Testis (tissue), 3 donors: Measurements from ENCODE around the gene CERS2. TPM values are rescaled to one million over a fixed set of nuclear protein-coding genes. Genes with fewer than 3 reads are reported as not detected.
A peak's percentile ranks its signal among the peaks of the same experiment; 100 is the strongest.

Experiments used
- DNase-seq: peaks from one replicate; pipeline ENCODE4 v3.0.0-alpha.2; 2019
- H3K27ac ChIP-seq, 2 donors: fragments of 200-600 bp; sonication (generic); one replicate each; pipeline ENCODE4 v1.5.1; 2019
- H3K27me3 ChIP-seq: fragments of 200-600 bp; sonication (generic); one replicate; pipeline ENCODE4 v1.5.1; 2019
- H3K36me3 ChIP-seq: fragments of 200-600 bp; sonication (generic); one replicate; pipeline ENCODE4 v1.5.1; 2017; ENCODE audit warnings: low read depth; ENCODE audit errors: missing control alignments
- H3K4me1 ChIP-seq: fragments of 200-600 bp; sonication (generic); one replicate; pipeline ENCODE4 v1.5.1; 2019
- H3K4me3 ChIP-seq, 2 donors: fragments of 200-600 bp; sonication (generic); one replicate each; pipeline ENCODE4 v1.5.1; 2017 to 2019
- H3K9me3 ChIP-seq: fragments of 200-600 bp; sonication (generic); one replicate; pipeline ENCODE4 v1.5.1; 2017
- POLR2A ChIP-seq: fragments of 450-650 bp; IDR thresholded peaks from one replicate; pipeline ENCODE4 v1.6.1; 2017; ENCODE audit warnings: antibody characterized with exemption, mild to moderate bottlenecking, moderate library complexity
- WGBS, 2 donors: methylation state at CpG; one replicate each; pipeline ENCODE4 v1.1.5; 2018; 5-methylcytosine and 5-hydroxymethylcytosine counted together
- intact Hi-C: fragments of 100-400 bp; cut with DNase I; formaldehyde crosslinking; loops from one replicate; pipeline ENCODE4 v1.15.1; 2023; ENCODE audit warnings: low total_unique reads
- polyA plus RNA-seq: library from polyadenylated mRNA; stranded (reverse); fragments of 350-450 nt; fragmentation: Illumina TruSeq; extraction: RNeasy Lipid Tissue Mini Kit (QIAGEN cat#74804); gene quantifications from one replicate; pipeline ENCODE4 v1.2.3, GENCODE V29; 2014; ENCODE audit warnings: low read depth, low replicate concordance; ENCODE audit not compliant: insufficient read depth
- total RNA-seq, 2 donors: library from RNA; depleted of rRNA; stranded (reverse); fragments of >200 nt; gene quantifications; one replicate each; pipeline ENCODE4 v1.2.3, GENCODE V29; 2016
- TF ChIP-seq, protein P1 (sequence below), 3 experiments: fragments of 450-650 bp in 2 of 3; fragments of 200-600 bp in 1 of 3; sonication (generic) in 1 of 3; IDR thresholded peaks; one replicate each; pipeline ENCODE4 v1.5.1; 2016 to 2019; ENCODE audit warnings: antibody characterized with exemption in 3 of 3, mild to moderate bottlenecking in 2 of 3, moderate library complexity in 1 of 3

The CERS2 gene
- total and polyA plus RNA-seq, 3 donors from 2014 or later = 92.7 to 138 (median 116) TPM

DNA sequence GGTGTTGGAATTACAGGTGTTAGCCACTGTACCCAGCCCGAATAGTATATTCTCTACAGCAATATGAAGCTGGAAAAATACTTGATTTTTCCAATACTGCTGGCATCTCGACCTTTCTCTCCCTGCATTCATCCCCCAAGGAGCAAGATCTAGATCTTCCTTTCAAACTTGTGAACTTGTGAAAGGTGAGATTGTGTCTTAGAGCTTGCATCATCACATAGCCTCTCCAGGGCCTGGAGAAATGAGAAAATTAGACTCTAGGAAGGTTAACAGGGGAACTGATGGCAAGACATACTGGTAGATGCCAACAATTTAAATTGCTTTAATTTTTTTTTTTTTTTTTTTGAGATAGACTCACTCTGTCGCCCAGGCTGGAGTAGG, 35.7 kb upstream of the CERS2 start:
- no peak for TF ChIP-seq POLR2A
- TF ChIP-seq, protein P1, sequence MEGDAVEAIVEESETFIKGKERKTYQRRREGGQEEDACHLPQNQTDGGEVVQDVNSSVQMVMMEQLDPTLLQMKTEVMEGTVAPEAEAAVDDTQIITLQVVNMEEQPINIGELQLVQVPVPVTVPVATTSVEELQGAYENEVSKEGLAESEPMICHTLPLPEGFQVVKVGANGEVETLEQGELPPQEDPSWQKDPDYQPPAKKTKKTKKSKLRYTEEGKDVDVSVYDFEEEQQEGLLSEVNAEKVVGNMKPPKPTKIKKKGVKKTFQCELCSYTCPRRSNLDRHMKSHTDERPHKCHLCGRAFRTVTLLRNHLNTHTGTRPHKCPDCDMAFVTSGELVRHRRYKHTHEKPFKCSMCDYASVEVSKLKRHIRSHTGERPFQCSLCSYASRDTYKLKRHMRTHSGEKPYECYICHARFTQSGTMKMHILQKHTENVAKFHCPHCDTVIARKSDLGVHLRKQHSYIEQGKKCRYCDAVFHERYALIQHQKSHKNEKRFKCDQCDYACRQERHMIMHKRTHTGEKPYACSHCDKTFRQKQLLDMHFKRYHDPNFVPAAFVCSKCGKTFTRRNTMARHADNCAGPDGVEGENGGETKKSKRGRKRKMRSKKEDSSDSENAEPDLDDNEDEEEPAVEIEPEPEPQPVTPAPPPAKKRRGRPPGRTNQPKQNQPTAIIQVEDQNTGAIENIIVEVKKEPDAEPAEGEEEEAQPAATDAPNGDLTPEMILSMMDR (IDR thresholded peaks at IDR 0.05) = no peak
- intact Hi-C loops = no loop called here
- Histone ChIP-seq H3K27ac (no peak overlapping the region), H3K9me3 (no peaks in the 10 kb centered on the region), H3K36me3 (no peaks in the 10 kb centered on the region), H3K4me1 (peaks cover 33% of the 10 kb centered on the region), H3K27me3 (no peaks in the 10 kb centered on the region), H3K4me3 (no peak overlapping the region)
- 84 to 94% methylated on average over 3 of the region's 3 CpGs for WGBS, 2 donors
- DNase-seq = no peak

DNA sequence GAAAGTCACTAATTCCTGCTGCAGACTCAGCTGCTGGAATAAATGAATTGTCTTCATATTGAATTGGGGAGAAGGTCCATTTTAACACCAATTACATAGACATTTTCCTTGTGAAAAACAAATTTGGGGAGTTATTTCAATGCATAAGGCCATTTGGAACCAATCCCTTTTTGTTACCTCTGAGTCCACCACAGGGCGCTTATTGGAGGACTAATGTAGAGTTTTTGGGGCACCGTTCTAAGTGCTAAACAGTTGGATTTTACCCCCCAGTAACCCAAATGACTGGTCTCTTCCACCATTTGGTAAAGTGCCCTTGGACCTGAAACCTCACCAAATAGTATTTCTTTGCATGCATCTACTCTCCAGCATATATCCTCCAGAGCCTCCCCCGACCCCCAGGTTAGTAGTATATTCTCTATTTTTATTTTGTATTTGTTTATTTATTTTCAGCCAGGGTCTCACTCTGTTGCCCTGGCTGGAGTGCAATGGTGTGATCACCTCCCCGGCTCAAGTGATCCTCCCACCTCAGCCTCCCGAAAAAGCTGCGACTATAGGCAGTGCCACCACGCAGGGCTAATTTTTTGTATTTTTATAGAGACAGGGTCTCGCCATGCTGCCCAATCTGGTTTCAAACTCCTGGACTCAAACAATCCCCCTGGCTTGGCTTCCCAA, 35.2 kb upstream of the CERS2 start:
- WGBS, 2 donors = 93 to 94% methylated on average over 8 of the region's 8 CpGs
- intact Hi-C loops = no loop called here
- TF ChIP-seq, protein P1 (IDR thresholded peaks at IDR 0.05) = no peak
- no peak for TF ChIP-seq POLR2A
- Histone ChIP-seq H3K9me3 (no peaks in the 10 kb centered on the region), H3K4me1 (peaks cover 33% of the 10 kb centered on the region), H3K27ac (peak overlapping the region in 1 of 2 donors; percentile 93), H3K4me3 (peak overlapping the region in 1 of 2 donors; percentile 89), H3K36me3 (no peaks in the 10 kb centered on the region), H3K27me3 (no peaks in the 10 kb centered on the region)
- DNase-seq = no peak

DNA sequence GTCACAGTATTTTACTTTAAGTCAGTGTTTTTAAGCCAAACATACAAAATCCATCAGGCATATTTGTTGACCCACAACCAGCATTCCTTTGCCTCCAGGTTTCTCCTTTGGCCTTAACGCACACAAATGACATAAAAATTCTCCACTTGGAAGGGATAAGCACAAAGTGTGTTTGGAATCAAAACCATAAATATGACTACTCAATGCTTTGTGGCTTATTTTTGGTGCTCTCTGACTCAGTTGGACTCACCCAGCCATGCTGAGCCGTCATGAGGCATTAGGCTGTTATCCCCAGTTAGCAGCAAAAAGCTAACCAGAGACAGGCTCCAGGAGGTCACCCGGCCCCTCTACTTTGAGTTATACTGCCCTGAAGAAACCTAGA, 34.6 kb upstream of the CERS2 start:
- TF ChIP-seq, protein P1 (IDR thresholded peaks at IDR 0.05) = no peak
- TF ChIP-seq POLR2A = no peak
- no peaks in the 10 kb centered on the region for H3K27me3 ChIP-seq
- intact Hi-C loops = no loop called here
- H3K36me3 ChIP-seq = no peaks in the 10 kb centered on the region
- H3K4me3 ChIP-seq = peak overlapping the region; percentile 81 to 89
- DNase-seq = no peak
- 32 to 35% methylated on average over 3 of the region's 3 CpGs for WGBS, 2 donors
- H3K27ac ChIP-seq = peak overlapping the region; percentile 93 to 95
- peaks cover 35% of the 10 kb centered on the region for H3K4me1 ChIP-seq
- no peaks in the 10 kb centered on the region for H3K9me3 ChIP-seq

DNA sequence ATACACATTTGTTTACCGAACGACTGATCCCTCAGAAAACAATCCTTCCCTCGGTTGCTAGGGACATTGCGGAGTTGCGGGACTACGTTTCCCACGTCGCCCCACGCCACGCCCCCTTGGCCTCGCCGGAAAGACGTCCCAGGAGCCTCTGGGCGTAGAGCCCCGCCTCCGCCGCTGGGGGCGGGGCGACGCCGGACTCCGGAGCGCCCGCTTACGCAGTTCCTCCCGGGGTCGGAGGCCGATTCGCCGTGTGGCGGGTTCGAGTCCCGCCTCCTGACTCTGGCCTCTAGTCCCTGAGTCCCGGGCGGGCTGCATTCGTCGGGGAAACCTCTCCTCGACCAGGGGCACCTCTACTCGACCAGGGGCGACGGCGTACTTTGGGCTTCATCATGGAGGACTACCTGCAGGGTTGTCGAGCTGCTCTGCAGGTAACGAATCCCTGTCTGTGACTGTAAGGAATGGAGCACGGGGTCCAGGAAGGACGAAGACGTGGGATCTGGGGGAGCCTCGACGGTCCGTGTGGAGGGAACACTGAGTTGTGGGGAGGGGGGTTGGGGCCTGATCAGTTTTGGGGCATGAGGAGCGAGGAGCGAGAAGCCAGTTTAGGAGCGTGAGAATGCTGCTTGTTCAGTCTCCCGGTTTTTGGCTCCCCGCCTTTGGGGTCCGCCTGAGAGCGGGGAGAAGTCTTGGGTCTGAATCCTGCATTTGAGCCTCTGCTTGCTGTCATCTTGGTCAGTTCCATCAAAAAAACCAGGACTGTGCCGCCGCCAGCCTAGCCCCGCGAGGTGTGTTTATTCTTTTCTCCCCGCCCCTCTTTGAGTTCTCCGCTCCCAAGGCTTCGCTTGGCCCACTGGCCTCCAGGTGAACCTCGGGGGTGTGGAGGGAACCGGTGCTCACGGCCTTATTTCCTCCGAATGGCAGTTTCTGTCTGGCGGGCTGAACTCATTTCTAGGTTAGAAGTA, 33.9 kb upstream of the CERS2 start, which contains the start of gene PRUNE1:
Gene PRUNE1 (plus strand): TSS at position 206 of the 962 bp plus-strand sequence. CDS start 184 bp downstream, at position 390.
- intact Hi-C loops = no loop called here
- TF ChIP-seq, protein P1 (IDR thresholded peaks at IDR 0.05) = peak in 2 of 3 experiments; percentile 41 to 61
- peak; percentile 27 for TF ChIP-seq POLR2A
- peak; percentile 96 for DNase-seq
- Histone ChIP-seq H3K4me3 (peak within 1 kb of the TSS; percentile 81 to 89), H3K27me3 (no peaks in the 10 kb centered on the region), H3K27ac (peak within 1 kb of the TSS; percentile 93 to 95), H3K4me1 (peaks cover 38% of the 10 kb centered on the region), H3K36me3 (no peaks in the 10 kb centered on the region), H3K9me3 (no peaks in the 10 kb centered on the region)
- 0 to 1% methylated on average over 29 to 56 of the region's 69 CpGs for WGBS, 2 donors
